GM10266 (cell line): Measurements from ENCODE around the gene PLEK2.
"Not testable (repeated sequence)": the region's sequence is repeated elsewhere in the genome, so short reads cannot be mapped to it uniquely, and the experiment has no call there.

Source experiments
- DNase-seq: peaks from one replicate; pipeline ENCODE4 v3.0.0; 2012; ENCODE audit errors: extremely low spot score
- TF ChIP-seq, protein P1 (sequence below): IDR thresholded peaks from 2 replicates; pipeline ENCODE4 v1.5.1; 2012; ENCODE audit warnings: mild to moderate bottlenecking, low read depth; ENCODE audit not compliant: control insufficient read depth, insufficient read depth; ENCODE audit errors: missing control alignments

Gene PLEK2

DNA sequence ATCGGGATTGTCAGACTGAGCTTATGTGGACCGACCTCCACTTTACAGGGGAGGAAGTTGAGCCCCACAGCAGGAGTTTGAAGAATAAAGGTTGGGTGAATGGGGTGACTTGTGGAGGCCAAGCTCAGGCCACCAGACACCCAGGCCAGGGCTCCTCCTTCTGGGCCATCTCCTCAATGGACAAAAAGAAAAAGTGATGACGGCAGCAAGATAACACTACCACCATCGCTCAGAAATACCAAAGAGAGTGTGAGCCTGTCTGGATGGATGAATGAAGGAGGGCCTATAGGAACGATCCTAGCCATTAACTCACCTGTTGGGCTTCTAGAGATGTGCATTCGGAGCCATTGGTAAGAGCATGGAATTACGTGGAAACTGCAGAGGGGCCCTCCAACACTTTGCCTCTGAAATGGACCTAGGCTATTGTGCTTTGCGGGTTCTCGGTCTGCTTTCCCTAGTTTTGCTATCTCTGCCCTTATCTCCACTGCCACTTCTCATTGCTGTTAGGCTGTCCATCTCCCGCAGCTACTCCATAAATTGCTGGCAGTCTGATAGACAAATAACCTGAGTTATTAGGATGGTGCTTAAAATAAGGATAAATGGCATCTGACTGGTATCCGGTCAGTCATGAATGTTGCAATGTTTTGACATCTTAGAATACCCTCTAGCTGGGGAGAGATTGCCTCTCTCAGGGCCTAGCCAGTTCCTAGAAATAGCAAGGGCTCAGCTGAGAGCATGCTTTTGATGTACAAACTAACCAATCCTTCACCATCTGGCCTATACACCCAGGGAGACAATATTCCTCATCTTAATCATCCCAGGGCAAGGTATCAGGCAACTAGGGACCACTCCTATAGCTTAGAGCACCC is 9.6 kb upstream of the PLEK2 start:
- TF ChIP-seq, protein P1, sequence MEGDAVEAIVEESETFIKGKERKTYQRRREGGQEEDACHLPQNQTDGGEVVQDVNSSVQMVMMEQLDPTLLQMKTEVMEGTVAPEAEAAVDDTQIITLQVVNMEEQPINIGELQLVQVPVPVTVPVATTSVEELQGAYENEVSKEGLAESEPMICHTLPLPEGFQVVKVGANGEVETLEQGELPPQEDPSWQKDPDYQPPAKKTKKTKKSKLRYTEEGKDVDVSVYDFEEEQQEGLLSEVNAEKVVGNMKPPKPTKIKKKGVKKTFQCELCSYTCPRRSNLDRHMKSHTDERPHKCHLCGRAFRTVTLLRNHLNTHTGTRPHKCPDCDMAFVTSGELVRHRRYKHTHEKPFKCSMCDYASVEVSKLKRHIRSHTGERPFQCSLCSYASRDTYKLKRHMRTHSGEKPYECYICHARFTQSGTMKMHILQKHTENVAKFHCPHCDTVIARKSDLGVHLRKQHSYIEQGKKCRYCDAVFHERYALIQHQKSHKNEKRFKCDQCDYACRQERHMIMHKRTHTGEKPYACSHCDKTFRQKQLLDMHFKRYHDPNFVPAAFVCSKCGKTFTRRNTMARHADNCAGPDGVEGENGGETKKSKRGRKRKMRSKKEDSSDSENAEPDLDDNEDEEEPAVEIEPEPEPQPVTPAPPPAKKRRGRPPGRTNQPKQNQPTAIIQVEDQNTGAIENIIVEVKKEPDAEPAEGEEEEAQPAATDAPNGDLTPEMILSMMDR, result no peak
- DNase-seq, result no peak

DNA sequence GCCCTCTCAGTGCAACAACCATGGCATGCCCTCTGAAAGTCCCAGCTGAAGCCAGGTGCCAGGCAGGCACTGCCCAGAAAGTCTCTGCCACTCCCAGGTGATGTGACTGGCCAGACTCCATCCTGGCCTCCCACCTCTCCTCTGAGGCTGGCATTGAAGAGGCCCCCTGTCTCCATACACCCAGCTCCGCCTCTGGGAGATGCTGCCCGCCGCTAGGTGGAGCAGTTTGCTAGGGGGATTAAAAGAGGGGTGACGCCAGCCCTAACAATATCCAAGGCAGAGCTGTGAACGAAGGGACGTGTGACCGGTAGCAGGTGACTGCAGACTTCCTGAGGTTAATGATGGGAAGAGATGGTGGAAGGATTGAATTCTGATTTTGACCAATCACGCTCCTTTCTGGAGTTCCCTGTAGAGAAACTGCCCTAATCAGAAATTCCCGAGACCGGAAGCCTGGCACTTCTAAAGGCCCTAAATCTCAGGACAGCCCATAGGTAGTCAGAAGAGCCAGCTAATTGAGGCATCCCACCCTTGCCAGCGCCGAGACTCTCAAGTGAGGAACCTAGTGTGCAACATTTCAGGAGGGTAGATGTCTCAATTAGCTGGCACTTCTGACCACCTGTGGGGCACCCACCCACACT is 8.3 kb upstream of the PLEK2 start:
- TF ChIP-seq, protein P1, result peak; percentile 63
- DNase-seq, result no peak

DNA sequence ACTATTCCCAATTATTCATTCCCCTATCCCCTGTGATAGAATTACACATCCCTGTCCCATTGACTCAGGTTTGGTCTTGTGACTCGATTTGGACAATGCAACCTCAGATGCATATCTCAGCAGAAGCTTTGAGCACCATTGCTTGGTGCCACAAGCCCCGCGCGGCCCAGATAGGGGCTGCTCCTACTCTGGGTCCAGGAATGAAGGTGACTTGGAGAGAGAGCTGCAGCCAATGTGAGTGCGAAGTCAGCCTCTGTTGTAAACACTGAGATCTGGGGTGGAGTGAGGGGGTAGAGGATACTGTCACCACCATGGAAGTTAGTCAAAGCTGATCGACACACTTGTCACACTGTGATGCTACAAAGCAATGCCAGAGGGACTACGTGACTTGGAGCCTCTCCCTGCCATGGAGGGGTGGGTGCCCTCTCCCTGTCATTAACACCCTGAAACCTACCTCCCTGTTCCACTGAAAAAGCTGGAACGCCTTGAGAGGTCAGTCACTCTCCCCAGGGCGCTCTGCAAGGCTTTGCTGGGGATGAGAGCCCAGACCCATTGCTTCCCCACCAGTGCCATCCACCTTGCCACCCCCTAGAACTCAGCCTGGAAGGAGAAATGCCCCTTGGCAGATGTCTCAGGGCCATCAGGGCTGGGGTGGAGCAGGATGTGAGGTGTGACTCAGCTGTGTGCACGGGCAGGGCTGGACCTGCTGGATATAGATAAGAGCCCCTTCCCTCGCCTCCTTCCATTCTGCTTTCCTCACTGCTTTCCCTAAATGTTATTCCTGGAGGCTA is 6.6 kb upstream of the PLEK2 start:
- DNase-seq, result no peak
- TF ChIP-seq, protein P1, result no peak

DNA sequence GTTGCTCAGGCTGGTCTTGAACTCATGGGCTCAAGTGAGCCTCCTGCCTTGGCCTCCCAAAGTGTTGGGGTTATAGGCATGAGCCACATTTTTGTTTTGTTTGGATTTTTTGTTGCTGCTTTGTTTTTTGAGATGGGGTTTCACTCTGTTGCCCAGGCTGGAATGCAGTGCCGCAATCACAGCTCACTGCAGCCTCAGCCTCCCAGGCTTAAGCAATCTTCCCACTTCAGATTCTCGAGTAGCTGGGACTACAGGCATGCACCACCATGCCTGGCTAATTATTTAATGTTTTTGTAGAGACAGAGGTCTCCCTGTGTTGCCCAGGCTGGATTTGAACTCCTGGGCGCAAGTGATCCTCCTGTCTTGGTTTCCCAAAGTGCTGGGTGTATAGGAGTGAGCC is 5.7 kb upstream of the PLEK2 start:
- TF ChIP-seq, protein P1, result no peak
- no peak for DNase-seq

DNA sequence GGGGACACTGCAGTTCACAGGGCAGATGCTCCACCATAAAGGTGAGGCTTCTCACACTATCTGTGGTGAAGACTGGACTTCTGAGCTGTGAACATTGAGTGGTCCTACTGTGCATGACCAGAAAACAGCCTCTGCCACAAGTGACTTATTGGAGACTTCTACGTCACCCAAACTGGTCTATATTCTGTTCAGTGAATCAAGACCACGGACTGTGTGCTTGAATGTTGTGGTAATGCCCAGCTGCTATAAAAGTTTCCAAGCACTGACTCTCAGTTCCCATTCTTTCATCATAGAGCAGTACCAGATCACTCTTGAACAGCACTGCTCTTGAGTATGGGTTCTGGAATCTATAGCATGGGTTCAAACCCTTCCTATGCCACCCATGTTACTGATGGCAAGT is 4.8 kb upstream of the PLEK2 start:
- TF ChIP-seq, protein P1, result no peak
- DNase-seq, result no peak

DNA sequence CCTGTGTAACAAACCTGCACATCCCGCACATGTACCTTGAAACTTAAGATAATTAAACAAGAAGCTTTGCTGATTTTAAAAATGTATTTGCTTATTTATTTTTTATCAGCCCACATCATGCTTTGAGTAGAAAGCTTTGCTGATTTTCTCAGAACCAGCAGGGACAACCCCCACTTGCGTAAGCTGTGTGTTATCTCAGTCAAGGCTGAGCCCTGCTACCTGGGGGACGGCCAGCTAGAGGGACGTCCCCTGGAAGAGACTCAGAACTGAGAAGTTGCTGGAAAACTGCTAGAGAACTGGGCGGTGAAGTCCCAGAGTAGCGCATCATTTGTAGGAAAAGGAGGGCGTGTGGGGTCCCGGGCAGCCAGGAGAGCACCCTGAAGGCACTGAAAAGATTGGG is 4.1 kb upstream of the PLEK2 start:
- DNase-seq, result no peak

DNA sequence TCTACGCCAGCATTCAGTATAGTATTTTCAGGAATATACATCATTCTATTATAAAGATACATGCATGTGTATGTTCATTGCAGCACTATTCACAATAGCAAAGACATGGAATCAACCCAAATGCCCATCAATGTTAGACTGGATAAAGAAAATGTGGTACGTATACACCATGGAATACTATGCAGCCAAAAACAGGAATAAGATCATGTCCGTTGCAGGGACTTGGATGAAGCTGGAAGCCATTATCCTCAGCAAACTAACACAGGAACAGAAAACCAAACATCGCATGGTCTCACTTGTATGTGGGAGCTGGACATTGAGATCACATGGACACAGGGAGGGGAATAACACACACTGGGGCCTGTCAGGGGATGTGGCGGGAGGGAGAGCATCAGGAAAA is 3.6 kb upstream of the PLEK2 start:
- DNase-seq, result not testable (repeated sequence)

More for the DNA sequence above, 4.1 kb upstream of the PLEK2 start:
- TF ChIP-seq, protein P1, result no peak
